Measurements from ENCODE around the gene PLK5. TPM values are rescaled to one million over a fixed set of nuclear protein-coding genes. Genes with fewer than 3 reads are reported as not detected.
A peak's percentile ranks its signal among the peaks of the same experiment; 100 is the strongest.

The PLK5 gene, protein sequence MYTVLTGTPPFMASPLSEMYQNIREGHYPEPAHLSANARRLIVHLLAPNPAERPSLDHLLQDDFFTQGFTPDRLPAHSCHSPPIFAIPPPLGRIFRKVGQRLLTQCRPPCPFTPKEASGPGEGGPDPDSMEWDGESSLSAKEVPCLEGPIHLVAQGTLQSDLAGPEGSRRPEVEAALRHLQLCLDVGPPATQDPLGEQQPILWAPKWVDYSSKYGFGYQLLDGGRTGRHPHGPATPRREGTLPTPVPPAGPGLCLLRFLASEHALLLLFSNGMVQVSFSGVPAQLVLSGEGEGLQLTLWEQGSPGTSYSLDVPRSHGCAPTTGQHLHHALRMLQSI
- total RNA-seq (2021), result 0.50 and 0.57 TPM in 2 replicates
- long read RNA-seq, result 0 reads

DNA sequence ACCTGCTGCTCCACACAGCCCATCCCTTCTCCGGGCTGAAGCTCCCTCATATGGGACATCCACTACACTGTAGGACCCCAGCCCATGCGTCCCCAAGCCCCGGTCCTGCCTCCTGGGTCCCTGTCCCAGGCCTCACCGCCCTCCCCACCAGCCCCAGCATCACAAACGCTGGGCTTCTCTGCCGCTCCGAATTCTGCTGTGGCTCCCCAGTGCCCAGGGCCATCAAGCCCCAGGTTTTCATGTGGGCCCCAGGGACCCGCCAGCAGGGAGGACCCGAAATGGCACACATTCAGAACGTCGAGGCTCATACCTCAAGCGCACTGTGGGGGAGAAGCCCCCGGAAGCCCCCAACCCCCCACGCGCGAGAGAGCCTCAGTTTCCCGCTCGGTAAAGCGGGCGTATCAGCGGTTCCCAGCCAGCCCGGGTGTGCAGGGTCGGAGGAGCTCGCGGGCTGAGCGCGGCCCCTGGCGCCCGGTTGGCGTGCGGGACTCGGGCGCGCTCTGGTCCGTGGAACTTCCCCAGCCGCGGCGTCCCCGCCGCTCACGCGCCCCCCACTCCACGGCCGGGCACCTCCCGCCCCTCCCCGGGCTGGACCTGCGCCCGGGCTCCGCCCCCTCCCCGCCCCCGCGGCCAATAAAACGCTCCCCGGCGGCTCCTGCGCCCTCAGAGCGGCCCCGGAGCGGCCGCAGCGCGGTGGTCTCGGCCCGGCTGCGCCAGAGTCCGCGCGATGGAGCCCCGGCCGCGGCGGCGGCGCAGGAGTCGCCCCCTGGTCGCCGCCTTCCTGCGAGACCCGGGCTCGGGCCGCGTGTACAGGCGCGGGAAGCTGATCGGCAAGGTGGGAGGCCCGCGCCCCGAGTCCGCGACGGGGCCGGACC is at the start of gene PLK5:
Gene PLK5, plus strand, starts transcription at position 666 of the 875 bp plus-strand sequence. CDS start 2,920 bp downstream, outside the sequence.
- no peak for DNase-seq
- no peak within 1 kb of the TSS for H4K91ac ChIP-seq (ENCODE audit: insufficient read length, low read depth, low read length)

More for the DNA sequence above, at the start of gene PLK5:
- Histone ChIP-seq H3K27ac (ENCODE audit: insufficient read length, low read depth, low read length) (no peak within 1 kb of the TSS), H3T11ph (ENCODE audit: low read length) (no peak within 1 kb of the TSS), H4K8ac (replicated peaks; ENCODE audit: insufficient read length, low read depth, low read length) (no peak within 1 kb of the TSS), H2AFZ (ENCODE audit: low read length) (no peak within 1 kb of the TSS), H3K4me1 (ENCODE audit: insufficient read depth, low read length) (no peaks in the 10 kb centered on the region), H2AK5ac (ENCODE audit: insufficient read length, low read length) (no peak within 1 kb of the TSS), H4K20me1 (ENCODE audit: control insufficient read depth, insufficient read depth, insufficient read length) (peaks cover 3% of the 10 kb centered on the region), H2BK12ac (ENCODE audit: insufficient read length, low read depth, low read length) (no peak within 1 kb of the TSS), H3K27me3 (ENCODE audit: insufficient read depth, low read length) (peaks cover 16% of the 10 kb centered on the region; the same call in 1 of the 2 replicates), H2BK15ac (ENCODE audit: low read depth, low read length) (no peak within 1 kb of the TSS), H3K23ac (ENCODE audit: insufficient read length, low read depth, low read length) (no peak within 1 kb of the TSS), H2BK120ac (ENCODE audit: low read depth, low read length, poor library complexity, severe bottlenecking) (no peak within 1 kb of the TSS), H2BK5ac (ENCODE audit: insufficient read length, low read length) (no peak within 1 kb of the TSS), H3K23me2 (ENCODE audit: insufficient read length, low read depth, low read length, poor library complexity, severe bottlenecking) (peaks cover 2% of the 10 kb centered on the region), H3K79me2 (ENCODE audit: insufficient read depth, low read length) (no peaks in the 10 kb centered on the region), H3K14ac (ENCODE audit: insufficient read depth, low read length) (no peak within 1 kb of the TSS), H3K9ac (ENCODE audit: extremely low read depth, insufficient read length, low read length) (no peak within 1 kb of the TSS), H3K9me3 (ENCODE audit: control insufficient read depth, low read depth, low read length) (no peaks in the 10 kb centered on the region), H3K18ac (ENCODE audit: insufficient read length, low read depth, low read length) (no peak within 1 kb of the TSS), H2BK20ac (ENCODE audit: low read depth, low read length, poor library complexity, severe bottlenecking) (no peak within 1 kb of the TSS), H3K56ac (ENCODE audit: insufficient read length, low read depth, low read length) (no peak within 1 kb of the TSS), H4K5ac (ENCODE audit: insufficient read length, low read depth, low read length) (no peak within 1 kb of the TSS), H3K79me1 (ENCODE audit: insufficient read depth, low read depth, low read length, poor library complexity, severe bottlenecking) (no peaks in the 10 kb centered on the region), H3K4ac (ENCODE audit: low read depth, low read length) (no peak within 1 kb of the TSS), H3K4me2 (ENCODE audit: insufficient read depth, insufficient read length, low read length) (peak within 1 kb of the TSS; percentile 15)
- Mint-ChIP-seq H3K27me3 (ENCODE audit: low read depth) (peaks cover 79% of the 10 kb centered on the region), H3K27ac (no peak within 1 kb of the TSS; a peak in 2 of 7 replicates), H3K4me3 (peak within 1 kb of the TSS; percentile 55 to 81), H3K4me1 (peaks cover 6 to 7% of the 10 kb centered on the region in 2 experiments; a peak in 3 of 4 replicates), H3K36me3 (ENCODE audit: insufficient read depth in 1 of 3, low read depth in 3 of 3) (no peaks in the 10 kb centered on the region), H3K9me3 (peaks cover 0 to 6% of the 10 kb centered on the region in 2 experiments; a peak in 3 of 5 replicates)
- no CpG with 5 or more reads among the region's 92 CpGs for WGBS (ENCODE audit: extremely low coverage, insufficient read length, low lambda C conversion rate)
- TF ChIP-seq, protein P1, sequence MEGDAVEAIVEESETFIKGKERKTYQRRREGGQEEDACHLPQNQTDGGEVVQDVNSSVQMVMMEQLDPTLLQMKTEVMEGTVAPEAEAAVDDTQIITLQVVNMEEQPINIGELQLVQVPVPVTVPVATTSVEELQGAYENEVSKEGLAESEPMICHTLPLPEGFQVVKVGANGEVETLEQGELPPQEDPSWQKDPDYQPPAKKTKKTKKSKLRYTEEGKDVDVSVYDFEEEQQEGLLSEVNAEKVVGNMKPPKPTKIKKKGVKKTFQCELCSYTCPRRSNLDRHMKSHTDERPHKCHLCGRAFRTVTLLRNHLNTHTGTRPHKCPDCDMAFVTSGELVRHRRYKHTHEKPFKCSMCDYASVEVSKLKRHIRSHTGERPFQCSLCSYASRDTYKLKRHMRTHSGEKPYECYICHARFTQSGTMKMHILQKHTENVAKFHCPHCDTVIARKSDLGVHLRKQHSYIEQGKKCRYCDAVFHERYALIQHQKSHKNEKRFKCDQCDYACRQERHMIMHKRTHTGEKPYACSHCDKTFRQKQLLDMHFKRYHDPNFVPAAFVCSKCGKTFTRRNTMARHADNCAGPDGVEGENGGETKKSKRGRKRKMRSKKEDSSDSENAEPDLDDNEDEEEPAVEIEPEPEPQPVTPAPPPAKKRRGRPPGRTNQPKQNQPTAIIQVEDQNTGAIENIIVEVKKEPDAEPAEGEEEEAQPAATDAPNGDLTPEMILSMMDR (conservative IDR thresholded peaks at IDR 0.05), result no peak
